ENCODE results near the gene IQSEC3.

The IQSEC3 gene

DNA sequence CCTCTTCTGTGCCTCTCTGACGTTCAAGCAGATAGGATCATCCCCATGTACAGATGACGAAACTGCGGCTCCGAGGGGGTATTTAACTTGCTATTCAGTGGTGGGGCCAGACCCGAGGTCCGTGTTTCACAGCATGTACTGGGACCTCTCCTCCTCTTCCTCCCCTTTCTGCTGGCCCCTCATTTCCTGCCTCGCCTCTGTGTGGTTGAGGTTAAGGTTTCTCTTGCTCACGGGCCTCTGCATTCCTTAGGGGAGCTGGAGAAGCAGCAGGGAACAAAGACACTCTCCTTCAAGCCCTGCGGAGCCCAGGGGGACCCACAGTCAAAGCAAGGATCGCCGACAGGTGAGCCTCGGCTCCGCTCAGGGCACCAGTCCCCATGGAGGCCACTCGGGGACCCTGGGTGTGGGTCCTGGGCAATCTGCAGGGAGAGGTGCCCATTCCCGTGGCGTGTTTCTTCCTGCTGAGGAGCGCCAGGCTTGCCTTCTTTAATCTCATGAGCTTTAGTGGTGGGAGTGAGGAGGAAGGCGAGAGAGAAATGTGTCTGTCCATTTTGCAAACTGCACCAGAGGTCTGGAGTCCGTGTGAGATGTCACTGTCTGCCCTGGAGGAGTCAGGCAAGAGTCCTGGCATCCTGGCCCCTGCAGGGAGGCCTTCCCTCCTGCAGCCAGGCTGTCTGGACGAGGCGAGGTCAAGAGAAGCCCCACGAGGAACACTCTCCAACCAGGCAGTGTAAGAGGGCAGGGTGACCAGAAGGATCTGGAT, 102.4 kb downstream of the IQSEC3 start:
- no peak for DNase-seq

GRCh38 chr12:169528-170370, 103.2 kb downstream of the IQSEC3 start:
- DNase-seq = no peak

- DNase-seq = no peak
Observed at GRCh38 chr12:170371-171225, 104.0 kb downstream of the IQSEC3 start.

- no peak for DNase-seq
Observed at GRCh38 chr12:171276-171675, 104.7 kb downstream of the IQSEC3 start.

DNA sequence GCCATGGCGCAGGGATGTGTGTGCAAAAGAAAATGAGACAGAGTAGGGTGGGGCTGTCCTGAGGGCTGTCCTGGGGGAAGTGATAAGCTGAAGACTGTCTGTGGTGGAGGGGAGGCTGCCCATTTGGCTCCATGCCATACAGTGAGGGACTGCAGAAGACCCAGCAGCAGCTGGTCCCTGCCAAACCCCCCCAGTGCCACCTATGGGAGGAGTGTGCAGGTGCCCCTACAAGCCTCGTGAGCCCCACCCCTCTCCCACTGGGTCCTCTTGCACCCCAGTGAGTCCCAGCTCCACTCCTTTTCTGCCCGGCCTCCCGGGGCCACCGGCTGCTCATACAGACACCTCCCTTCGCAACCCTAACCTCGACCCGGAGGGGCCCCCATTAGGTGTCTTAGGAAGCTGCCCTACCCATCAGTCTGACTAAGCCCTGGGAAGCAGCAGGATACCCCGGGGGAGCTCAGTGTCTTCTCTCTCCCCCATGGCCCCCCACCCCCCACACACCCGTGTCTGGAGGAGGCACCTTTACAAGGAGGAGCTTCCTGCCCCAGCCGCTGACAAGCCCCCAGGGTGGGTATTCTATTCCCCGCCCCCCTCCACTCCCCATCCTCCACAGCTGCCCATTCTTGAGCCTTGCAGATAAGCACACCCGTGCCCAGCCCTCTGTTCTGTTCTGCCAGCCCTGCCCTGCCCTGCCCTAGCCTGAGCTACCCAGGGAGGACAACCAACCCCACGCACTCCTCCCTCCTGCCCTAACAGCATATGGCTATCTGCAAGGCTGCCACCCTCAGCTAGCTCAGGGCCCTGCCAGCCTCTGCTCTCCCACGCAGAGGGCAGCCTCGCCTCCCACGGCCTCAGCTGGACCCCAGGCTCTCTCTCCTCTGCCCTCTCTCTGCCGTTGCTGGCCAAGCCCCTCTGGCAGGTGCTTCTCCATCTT, 105.4 kb downstream of the IQSEC3 start:
- DNase-seq = peak; percentile 37

- no peak for DNase-seq
Observed at GRCh38 chr12:172732-173161, 106.2 kb downstream of the IQSEC3 start.

- no peak for DNase-seq
Observed at GRCh38 chr12:174124-174523, 107.6 kb downstream of the IQSEC3 start.

- DNase-seq = no peak
Observed at GRCh38 chr12:174596-174995, 108.0 kb downstream of the IQSEC3 start.

- peak; percentile 83 for DNase-seq
Observed at GRCh38 chr12:175250-175649, 108.7 kb downstream of the IQSEC3 start.

- no peak for DNase-seq
Observed at GRCh38 chr12:175759-176158, 109.2 kb downstream of the IQSEC3 start.

DNA sequence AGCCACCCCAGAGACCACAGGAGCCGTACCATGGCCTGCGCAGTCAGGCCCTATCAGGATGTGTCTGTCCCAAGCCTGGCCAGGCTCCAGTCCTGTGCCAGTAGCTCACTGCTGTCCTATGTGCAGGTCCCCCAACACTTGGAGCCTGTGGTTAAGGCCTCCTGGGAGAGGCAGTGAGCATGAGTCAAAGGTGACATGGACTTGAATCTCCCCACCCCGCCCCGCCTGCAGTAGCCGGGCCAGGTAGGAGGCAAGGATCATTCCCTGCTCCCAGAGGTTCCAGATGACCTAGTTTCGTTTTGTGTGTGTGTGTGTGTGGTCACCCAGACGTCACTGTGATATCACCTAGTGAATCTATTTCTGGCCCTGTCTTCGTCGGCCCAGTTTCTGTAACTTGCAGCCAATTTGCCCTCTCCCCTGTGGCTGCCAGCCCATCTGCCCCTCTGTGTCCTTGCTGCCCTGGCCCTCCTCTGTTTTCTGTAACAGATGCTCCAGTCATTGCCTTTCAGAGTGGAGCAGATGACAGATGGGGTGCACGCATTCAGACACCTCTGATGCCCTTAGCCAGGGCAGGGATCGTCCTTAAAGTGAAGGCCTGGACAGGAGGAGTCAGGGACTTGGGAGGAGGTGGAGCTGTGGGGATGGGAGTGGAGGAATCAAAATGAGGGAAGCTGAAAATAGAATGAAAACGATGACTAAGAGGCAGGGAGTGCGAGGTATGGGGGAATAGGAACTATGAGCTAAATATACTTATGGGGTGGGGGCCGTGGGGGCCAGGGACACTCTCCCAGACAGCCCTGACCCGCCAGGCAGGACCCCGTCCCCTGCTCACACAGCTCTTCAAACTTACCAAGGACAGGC, 110.0 kb downstream of the IQSEC3 start:
- peak; percentile 87 for DNase-seq

- no peak for DNase-seq
Observed at GRCh38 chr12:177336-177979, 110.9 kb downstream of the IQSEC3 start.

GRCh38 chr12:177980-178828, 111.6 kb downstream of the IQSEC3 start:
- no peak for DNase-seq

- peak; percentile 46 for DNase-seq
Observed at GRCh38 chr12:178829-179109, 112.2 kb downstream of the IQSEC3 start.

DNA sequence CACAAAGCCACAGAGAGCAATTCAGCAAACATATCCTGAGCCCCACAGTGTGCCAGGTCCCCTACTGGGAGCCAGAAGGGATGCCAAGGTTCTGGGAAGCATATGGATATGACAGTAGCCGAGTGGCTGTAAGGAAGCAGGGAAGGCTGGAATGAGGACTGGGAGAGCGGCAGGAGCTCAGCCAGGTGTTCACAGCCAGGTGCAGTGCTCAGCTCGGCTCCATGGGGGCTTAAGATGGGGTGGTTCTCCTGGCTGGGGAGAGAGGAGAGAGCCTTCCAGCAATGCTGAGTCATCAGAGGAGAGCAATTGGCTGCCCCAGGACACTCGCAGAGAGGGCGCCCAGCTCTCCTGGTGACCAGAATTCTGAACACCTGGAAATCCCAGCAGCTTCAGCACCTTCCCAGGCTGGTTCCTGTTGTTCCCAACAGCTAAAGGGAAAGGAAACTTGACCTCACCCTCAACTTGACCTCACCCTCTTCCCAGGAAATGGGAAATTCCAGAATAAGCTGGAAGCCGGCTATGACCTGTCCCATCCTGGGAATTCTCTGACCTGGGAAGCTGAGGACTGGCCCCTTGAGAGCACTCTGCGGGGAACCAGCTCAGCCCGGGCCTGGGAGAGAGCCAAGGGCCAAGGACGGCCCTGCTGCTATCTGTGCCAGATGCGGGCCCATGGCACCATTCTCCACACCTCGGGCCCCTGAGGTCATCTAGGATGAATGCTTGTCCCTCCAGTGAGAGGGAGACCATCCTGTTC, 112.7 kb downstream of the IQSEC3 start:
- peak; percentile 71 for DNase-seq

DNA sequence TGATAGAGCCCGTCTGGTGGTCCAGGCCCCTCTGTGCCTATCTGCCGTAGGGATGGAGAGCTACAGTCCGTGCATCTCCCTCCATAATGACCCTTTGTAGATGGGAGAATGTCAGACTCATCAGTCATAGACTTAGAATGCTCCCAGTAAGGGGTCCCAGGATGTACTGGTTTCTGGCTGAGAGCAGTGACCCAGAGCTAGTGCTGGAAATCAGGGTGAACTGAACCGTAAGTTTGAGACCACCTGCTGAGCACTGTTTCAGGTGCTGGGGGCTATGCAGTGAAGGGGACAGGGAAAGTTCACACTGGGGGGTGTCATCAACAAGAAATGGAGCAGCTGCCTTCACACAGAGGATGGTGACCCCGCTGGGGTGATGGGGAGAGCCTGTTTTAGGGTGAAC, 113.3 kb downstream of the IQSEC3 start:
- DNase-seq = no peak

GRCh38 chr12:180445-180844, 113.9 kb downstream of the IQSEC3 start:
- no peak for DNase-seq

- no peak for DNase-seq
Observed at GRCh38 chr12:181921-182320, 115.4 kb downstream of the IQSEC3 start.

- DNase-seq = no peak
Observed at GRCh38 chr12:182381-182892, 115.9 kb downstream of the IQSEC3 start.
